Erythroblast (primary cell): ENCODE measurements around the gene MAPT.

Experiments
- GATA1 ChIP-seq: IDR thresholded peaks from 2 replicates; pipeline ENCODE4 v1.6.1; 2011; ENCODE audit warnings: low read depth, mild to moderate bottlenecking, control low read depth, low read length, moderate library complexity
- POLR2A ChIP-seq: IDR thresholded peaks from 2 replicates; pipeline ENCODE4 v1.6.1; 2011; ENCODE audit warnings: mild to moderate bottlenecking, low read length

GRCh38 chr17:46032909-46033308 lies 138.6 kb downstream of the MAPT start:
- TF ChIP-seq POLR2A (no peak), GATA1 (no peak)
